Loucy (cell line): ENCODE results near the gene PACRG.

Experiments
- H2AFZ ChIP-seq: fragments of 200-600 bp; sonication (generic); 2 replicates; pipeline ENCODE4 v1.6.0; 2016; ENCODE audit warnings: antibody characterized with exemption, mild to moderate bottlenecking, low read length, moderate library complexity
- H3F3A ChIP-seq: fragments of 200-600 bp; 2 replicates; pipeline ENCODE4 v1.6.0; 2016; ENCODE audit warnings: antibody characterized with exemption, low read depth, mild to moderate bottlenecking
- H3K27me3 ChIP-seq: fragments of 200-600 bp; sonication (generic); 2 replicates; pipeline ENCODE4 v1.6.1; 2014; ENCODE audit warnings: low read length, mild to moderate bottlenecking; ENCODE audit not compliant: insufficient read depth, poor library complexity, severe bottlenecking
- H3K36me3 ChIP-seq: fragments of 200-600 bp; sonication (generic); 2 replicates; pipeline ENCODE4 v1.6.1; 2016; ENCODE audit warnings: low read length; ENCODE audit not compliant: insufficient read depth
- H3K4me1 ChIP-seq: fragments of 200-600 bp; sonication (generic); 2 replicates; pipeline ENCODE4 v1.5.1; 2014; ENCODE audit warnings: low read length, mild to moderate bottlenecking; ENCODE audit not compliant: insufficient read depth, poor library complexity, severe bottlenecking
- H3K4me2 ChIP-seq: fragments of 200-600 bp; sonication (generic); 2 replicates; pipeline ENCODE4 v1.6.0; 2014; ENCODE audit warnings: antibody characterized with exemption, low read length, low read depth, mild to moderate bottlenecking; ENCODE audit not compliant: poor library complexity, severe bottlenecking
- H3K4me3 ChIP-seq: fragments of 200-600 bp; sonication (generic); 2 replicates; pipeline ENCODE4 v1.5.1; 2014; ENCODE audit warnings: low read length, mild to moderate bottlenecking, mixed read lengths; ENCODE audit not compliant: poor library complexity, severe bottlenecking
- H3K79me2 ChIP-seq: fragments of 200-600 bp; sonication (generic); 2 replicates; pipeline ENCODE4 v1.6.1; 2014; ENCODE audit warnings: low read length; ENCODE audit not compliant: insufficient read depth
- H3K9ac ChIP-seq: fragments of 200-600 bp; sonication (generic); 2 replicates; pipeline ENCODE4 v1.6.0; 2014; ENCODE audit warnings: mild to moderate bottlenecking, low read depth, low read length, moderate library complexity; ENCODE audit not compliant: poor library complexity, severe bottlenecking
- H3K9me2 ChIP-seq: fragments of 200-600 bp; sonication (generic); replicated peaks from 2 replicates; pipeline ENCODE4 v1.6.1; 2016; ENCODE audit warnings: low read depth, low read length, mixed read lengths
- H3K9me3 ChIP-seq: fragments of 200-600 bp; sonication (generic); 2 replicates; pipeline ENCODE4 v1.6.1; 2014; ENCODE audit warnings: mild to moderate bottlenecking, antibody characterized with exemption, low read length, low read depth; ENCODE audit not compliant: insufficient read depth
- H4K20me1 ChIP-seq: fragments of 200-600 bp; sonication (generic); 2 replicates; pipeline ENCODE4 v1.6.0; 2014; ENCODE audit warnings: antibody characterized with exemption, low read length, mild to moderate bottlenecking; ENCODE audit not compliant: insufficient read depth, poor library complexity, severe bottlenecking
- CTCF ChIP-seq: fragments of 200-600 bp; sonication (generic); conservative IDR thresholded peaks from 2 replicates; pipeline ENCODE4 v1.5.1; 2014; ENCODE audit warnings: mild to moderate bottlenecking, antibody characterized with exemption, low read length
- EZH2phosphoT487 ChIP-seq: fragments of 200-600 bp; IDR thresholded peaks from 2 replicates; pipeline ENCODE4 v1.6.1; 2018; ENCODE audit warnings: antibody characterized with exemption, mild to moderate bottlenecking, moderate library complexity, borderline replicate concordance

PACRG gene

GRCh38 chr6:162698440-162698839 is 29.3 kb upstream of the PACRG start:
- Histone ChIP-seq H3K27me3 (no peaks in the 10 kb centered on the region), H3K4me3 (no peak overlapping the region), H3K4me2 (no peak overlapping the region), H2AFZ (no peak overlapping the region), H3K79me2 (no peaks in the 10 kb centered on the region), H3K36me3 (no peaks in the 10 kb centered on the region), H3K9me2 (no peaks in the 10 kb centered on the region), H3K9me3 (no peaks in the 10 kb centered on the region; the same call in 1 of the 2 replicates), H3K4me1 (no peaks in the 10 kb centered on the region), H4K20me1 (no peaks in the 10 kb centered on the region), H3F3A (no peaks in the 10 kb centered on the region), H3K9ac (no peak overlapping the region)
- TF ChIP-seq EZH2phosphoT487 (no peak), CTCF (no peak)

DNA sequence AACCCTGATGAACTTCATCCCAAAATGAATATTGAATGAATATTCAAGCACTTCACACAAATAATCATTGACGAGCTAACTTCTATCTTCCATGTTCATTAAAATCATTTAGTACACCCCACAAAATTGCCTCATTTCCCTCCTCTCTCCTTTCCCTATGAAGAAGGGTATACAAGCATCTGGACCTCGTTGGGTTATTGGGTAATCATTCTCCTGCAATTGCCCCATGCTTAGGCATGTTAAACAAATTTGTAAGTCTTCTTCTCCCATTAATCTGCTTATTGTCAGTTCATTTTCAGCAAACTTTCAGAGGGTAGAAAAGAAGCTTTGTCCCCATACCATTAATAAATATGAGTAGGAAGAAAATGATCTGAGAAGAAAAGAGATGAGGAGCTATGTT is 27.8 kb upstream of the PACRG start:
- no peaks in the 10 kb centered on the region for H3K9me2 ChIP-seq
- no peak overlapping the region for H2AFZ ChIP-seq
- no peaks in the 10 kb centered on the region; the same call in 1 of the 2 replicates for H3K9me3 ChIP-seq
- H3F3A ChIP-seq = no peaks in the 10 kb centered on the region
- no peak overlapping the region for H3K9ac ChIP-seq
- no peak overlapping the region for H3K4me3 ChIP-seq
- no peaks in the 10 kb centered on the region for H4K20me1 ChIP-seq
- TF ChIP-seq EZH2phosphoT487 = no peak
- TF ChIP-seq CTCF = no peak
- H3K79me2 ChIP-seq = no peaks in the 10 kb centered on the region
- no peaks in the 10 kb centered on the region for H3K4me1 ChIP-seq
- H3K27me3 ChIP-seq = no peaks in the 10 kb centered on the region
- H3K36me3 ChIP-seq = no peaks in the 10 kb centered on the region
- H3K4me2 ChIP-seq = no peak overlapping the region

DNA sequence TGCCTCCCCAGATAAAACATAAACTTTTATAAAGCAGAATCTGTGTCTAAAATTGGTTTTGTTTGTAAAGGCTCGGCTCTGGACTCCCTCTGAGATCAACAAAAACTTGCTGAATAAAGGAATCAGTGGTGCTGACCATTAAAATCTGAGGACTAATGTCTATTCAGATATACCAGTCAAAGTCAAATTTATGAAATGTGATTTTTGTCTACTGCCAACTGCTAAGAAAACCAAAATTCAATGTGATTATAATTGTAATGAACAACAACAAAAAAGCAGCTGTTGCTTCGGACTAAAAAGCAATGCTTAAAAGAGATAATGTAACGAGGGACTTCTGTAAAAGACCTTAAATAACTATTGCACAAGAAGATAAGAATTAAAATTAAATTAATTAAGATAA is 26.8 kb upstream of the PACRG start:
- H4K20me1 ChIP-seq = no peaks in the 10 kb centered on the region
- no peaks in the 10 kb centered on the region for H3K79me2 ChIP-seq
- no peak for TF ChIP-seq EZH2phosphoT487
- TF ChIP-seq CTCF = no peak

More for the DNA sequence above, 26.8 kb upstream of the PACRG start:
- H3K27me3 ChIP-seq = no peaks in the 10 kb centered on the region
- H3K4me3 ChIP-seq = no peak overlapping the region
- no peak overlapping the region for H3K9ac ChIP-seq
- no peak overlapping the region for H3K4me2 ChIP-seq
- H2AFZ ChIP-seq = no peak overlapping the region
- no peaks in the 10 kb centered on the region for H3K36me3 ChIP-seq
- no peaks in the 10 kb centered on the region; the same call in 1 of the 2 replicates for H3K9me3 ChIP-seq
- H3K9me2 ChIP-seq = no peaks in the 10 kb centered on the region
- no peaks in the 10 kb centered on the region for H3F3A ChIP-seq
- H3K4me1 ChIP-seq = no peaks in the 10 kb centered on the region
